HG03103 (cell line): ENCODE data around the gene METTL3.

Source experiments
- ATAC-seq: cut with Tn5 transposase; IDR thresholded peaks from one replicate; pipeline ENCODE4 v1.9.1; 2021; ENCODE audit warnings: low read depth; ENCODE audit not compliant: unreplicated experiment

METTL3 gene

DNA sequence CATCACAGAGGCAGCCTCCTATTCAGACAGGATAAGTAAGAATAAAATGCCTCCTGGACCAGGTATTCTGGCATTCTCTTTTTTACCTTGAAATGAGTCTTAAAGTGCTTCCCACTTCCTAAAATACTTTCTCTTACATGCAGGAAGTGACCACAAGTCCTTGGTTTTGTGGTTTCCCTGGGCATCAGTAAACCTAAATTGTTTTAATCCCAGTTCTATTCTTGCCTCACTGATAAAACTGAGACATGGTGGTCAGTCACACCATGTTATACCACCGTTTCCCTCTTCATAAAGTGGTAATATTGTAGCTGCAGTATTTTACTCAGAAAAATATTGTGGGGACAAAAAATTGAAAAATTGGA lies 16.2 kb upstream of the METTL3 start:
- no peak for ATAC-seq

GRCh38 chr14:21526672-21527317 lies 15.7 kb upstream of the METTL3 start:
- ATAC-seq, result no peak

- no peak for ATAC-seq
Measured at GRCh38 chr14:21525962-21526671, 15.0 kb upstream of the METTL3 start, which contains the start of gene SALL2. SALL2 (minus strand) TSS chr14:21526346; CDS start chr14:21526127, 219 bp downstream.

DNA sequence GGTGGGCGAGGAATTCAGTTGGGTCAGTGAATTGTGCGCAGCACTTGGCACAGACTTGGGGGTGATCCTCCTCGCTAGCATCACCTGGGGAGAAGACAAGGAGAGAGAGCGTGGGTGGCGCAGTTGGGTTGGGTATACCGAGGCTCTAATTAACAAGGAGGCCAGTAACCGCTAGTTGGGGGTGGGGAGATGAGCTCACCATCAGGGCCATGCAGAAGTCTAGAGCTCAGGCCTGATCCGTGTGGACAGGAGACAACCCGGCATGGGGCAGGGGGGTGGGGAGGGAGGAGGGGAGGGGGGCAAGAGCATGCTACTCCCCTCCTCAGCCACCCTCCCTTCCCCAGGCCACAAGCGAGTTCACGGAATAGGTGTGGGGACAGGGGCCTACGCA lies 14.4 kb upstream of the METTL3 start:
- no peak for ATAC-seq

DNA sequence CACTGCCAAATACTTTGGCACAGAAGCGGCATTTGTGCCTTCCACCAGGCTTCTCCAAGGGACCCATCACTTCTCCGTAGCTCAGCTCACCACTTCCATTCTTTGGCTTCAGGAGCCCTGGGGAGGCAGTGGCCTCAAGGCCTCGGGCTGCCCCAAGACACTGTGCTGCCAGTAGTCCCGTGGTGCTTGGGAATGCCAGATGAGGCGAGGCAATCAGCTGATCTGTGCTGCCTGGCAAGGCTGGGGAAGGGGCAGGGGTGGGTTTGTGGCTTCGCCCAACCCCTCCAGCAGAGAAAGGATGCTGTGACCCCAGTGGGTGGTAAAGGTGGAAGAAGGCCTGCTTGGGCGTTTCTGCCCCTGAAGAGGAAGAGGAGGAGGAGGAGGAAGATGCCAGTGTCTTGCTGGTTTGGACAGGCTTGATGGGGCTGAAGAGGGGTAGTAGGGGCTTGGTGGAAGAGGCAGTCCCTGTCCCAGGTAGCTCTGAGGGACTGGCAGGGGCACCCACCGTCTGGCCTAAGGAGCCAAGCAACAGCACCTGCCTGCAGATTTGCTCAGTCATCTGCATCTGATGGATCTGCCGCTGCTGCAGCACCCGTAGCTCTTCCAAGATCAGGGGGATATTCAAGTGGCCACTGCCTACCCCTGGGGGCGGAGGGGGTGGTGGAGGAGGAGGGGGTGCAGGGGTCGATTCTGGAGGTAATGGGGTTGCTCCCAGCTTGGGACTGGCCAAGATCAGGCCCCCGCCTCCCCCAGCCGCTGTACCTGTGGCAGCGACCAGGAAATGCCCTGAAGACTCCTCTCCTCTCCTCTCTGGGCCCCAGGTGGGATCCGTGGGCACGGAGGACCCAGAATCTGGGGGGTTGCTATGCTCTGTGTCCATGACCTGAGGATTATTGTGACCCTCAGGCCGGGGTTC lies 13.7 kb upstream of the METTL3 start:
- ATAC-seq, result no peak

GRCh38 chr14:21523203-21523602 lies 12.1 kb upstream of the METTL3 start:
- no peak for ATAC-seq

GRCh38 chr14:21521501-21521900 lies 10.4 kb upstream of the METTL3 start:
- no peak for ATAC-seq

- no peak for ATAC-seq
Measured at GRCh38 chr14:21520767-21521166, 9.6 kb upstream of the METTL3 start.

DNA sequence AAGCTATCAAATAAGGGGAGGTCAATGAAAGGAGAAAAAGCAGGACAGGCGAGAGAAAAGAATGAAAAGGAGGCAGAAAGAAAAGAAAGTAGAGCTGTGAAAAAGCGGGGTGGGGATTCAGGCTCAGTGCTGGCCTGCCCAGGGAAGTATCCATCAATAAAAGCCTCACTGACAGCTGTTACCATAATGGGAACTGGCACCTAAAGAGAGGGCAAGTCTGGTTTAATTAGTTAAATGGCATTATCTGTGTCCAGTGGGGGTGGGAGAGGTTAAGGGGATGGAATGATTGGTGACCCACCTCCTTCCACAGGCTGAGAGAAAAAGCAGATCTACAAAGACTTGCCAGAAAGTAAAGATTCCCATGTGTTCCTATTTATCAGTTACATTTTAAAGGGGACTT lies 7.6 kb upstream of the METTL3 start:
- ATAC-seq, result no peak

GRCh38 chr14:21514341-21514740 lies 3.2 kb upstream of the METTL3 start:
- ATAC-seq, result no peak

DNA sequence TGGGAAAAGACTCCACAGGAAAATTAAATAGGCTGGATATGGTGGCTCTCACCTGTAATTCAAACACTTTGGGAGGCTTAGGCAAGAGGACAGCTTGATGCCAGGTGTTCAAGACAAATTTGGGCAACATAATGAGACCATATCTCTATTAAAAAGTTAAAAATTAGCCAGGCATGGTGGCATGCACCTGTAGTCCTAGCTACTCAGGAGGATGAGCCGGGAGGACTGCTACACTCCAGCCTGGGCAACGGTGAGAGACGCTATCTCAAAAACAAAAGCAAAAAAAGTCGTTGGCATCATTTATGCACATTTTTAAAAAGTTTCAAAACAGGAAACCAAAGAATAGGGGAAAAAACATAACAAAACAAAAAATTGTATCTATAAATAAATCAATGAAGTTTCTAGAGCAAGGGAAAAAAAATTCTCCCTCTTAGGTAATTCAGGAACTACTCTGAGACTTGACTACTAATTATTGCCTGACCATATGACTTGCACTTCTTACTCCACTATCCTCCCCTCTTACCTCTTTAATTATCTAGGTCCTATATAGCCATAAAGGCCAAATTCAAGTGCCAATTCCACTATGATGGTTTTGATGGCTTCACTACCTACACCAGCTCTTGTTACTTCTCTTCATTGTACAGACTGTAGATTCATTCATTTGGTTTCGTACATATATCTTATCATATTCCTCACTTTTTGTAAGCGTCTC lies 1.6 kb downstream of the METTL3 start:
- ATAC-seq, result no peak

- no peak for ATAC-seq
Measured at GRCh38 chr14:21506557-21506956, 4.6 kb downstream of the METTL3 start.

DNA sequence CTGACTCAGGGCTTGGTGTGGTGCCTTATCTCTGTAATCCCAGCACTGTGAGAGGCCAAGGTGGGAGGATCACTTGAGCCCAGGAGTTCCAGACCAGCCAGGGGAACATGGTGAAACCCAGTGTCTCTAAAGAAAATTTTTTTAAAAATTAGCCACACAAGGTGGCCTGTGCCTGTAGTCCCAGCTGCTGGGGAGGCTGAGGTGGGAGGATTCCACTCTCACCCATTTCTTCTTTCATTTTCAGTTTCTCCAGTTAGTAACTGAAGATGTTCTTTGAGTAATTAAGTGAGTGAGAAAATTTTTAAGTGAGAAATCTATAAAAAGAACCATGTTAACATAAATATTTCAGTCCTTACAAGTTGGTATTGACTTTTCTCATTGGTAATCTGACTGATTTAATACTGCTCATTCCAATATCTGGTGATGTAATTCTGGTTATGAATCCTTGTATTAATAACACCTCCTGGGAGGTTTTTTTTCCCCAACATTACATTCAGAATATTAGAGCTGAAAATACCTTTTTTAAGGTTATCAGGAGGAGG lies 6.1 kb downstream of the METTL3 start:
- ATAC-seq, result peak; percentile 83

DNA sequence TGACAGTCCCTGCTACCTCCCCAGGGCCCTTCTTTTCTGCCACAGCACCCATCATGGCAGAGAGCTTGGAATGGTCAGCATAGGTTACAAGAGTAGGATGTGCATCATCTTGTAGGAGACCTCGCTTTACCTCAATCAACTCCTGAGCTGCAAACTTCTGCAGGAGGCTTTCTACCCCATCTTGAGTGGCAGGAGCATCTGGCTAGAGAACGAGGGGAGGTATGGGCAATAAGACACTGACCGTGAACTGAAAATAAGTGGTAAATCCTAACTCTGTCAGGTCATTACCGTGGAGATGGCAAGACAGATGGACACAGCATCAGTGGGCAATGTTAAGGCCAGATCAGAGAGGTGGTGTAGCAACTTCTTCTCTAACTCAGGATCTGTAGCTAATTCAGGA lies 7.8 kb downstream of the METTL3 start:
- no peak for ATAC-seq

GRCh38 chr14:21501568-21501967 lies 9.6 kb downstream of the METTL3 start:
- ATAC-seq, result no peak

GRCh38 chr14:21498540-21499526 lies 12.3 kb downstream of the METTL3 start:
- ATAC-seq, result peak; percentile 58

- no peak for ATAC-seq
Measured at GRCh38 chr14:21496453-21496852, 14.7 kb downstream of the METTL3 start.

DNA sequence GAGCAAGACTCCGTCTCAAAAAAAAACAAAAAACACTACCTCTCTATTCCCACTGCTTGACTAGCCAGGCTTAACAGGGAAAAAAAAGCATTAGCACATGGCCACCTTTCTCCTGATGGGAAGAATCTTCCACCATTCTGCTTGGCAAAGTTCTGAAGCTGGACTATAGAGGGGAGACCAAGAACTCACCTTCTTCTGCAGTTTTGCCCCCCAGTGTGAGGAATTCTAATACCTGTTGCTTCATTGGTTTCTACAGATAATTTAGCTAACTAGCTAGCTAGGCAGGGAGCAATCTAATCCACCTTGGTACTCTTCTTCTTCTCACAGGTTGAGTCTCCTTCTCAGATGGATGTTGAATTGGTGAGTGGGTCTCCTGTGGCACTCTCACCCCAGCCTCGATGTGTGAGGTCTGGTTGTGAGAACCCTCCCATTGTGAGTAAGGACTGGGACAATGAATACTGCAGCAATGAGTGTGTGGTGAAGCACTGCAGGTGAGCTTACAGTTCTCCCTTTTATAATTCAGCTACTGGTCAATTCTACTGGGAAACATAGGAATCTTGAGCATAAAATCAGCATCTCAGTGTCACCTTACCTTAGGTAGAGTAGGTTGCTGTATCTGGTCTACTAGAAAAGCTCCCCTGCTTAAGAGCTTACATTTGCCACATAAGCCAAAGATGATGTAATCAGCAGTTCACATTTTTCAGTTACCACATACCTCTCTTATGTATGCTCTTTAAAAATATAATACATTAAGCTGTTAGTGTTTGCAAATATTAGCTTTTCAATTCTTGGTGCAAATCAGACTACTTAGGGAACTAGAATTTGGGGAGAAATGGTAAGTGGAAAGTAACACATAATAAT lies 16.0 kb downstream of the METTL3 start:
- no peak for ATAC-seq
